ENCODE results near the gene POLRMT.

The POLRMT gene

GRCh38 chr19:662962-663681 lies 29.8 kb upstream of the POLRMT start, which contains the start of gene RNF126:
TSS of gene RNF126 (minus strand) at chr19:663214. CDS start at chr19:663121, 93 bp downstream.
- peak; percentile 95 for DNase-seq

- peak; percentile 79 for DNase-seq
These were observed 29.0 kb upstream of the POLRMT start for GRCh38 chr19:662207-662961.

GRCh38 chr19:661427-662196 lies 28.3 kb upstream of the POLRMT start:
- DNase-seq, result peak; percentile 79

- DNase-seq, result no peak
These were observed 27.6 kb upstream of the POLRMT start for GRCh38 chr19:660793-661426.

GRCh38 chr19:658916-659839 lies 25.8 kb upstream of the POLRMT start:
- DNase-seq, result peak; percentile 73

- no peak for DNase-seq
These were observed 24.9 kb upstream of the POLRMT start for GRCh38 chr19:658059-658839.

- DNase-seq, result no peak
These were observed 24.3 kb upstream of the POLRMT start for GRCh38 chr19:657611-658010.

- no peak for DNase-seq
These were observed 23.6 kb upstream of the POLRMT start for GRCh38 chr19:656751-657559.

GRCh38 chr19:655691-656090 lies 22.4 kb upstream of the POLRMT start:
- no peak for DNase-seq

GRCh38 chr19:653425-653824 lies 20.1 kb upstream of the POLRMT start:
- no peak for DNase-seq

GRCh38 chr19:652467-653389 lies 19.4 kb upstream of the POLRMT start:
- no peak for DNase-seq

- DNase-seq, result no peak
These were observed 18.7 kb upstream of the POLRMT start for GRCh38 chr19:651991-652390.

GRCh38 chr19:651114-651818 lies 17.9 kb upstream of the POLRMT start:
- DNase-seq, result no peak

- DNase-seq, result no peak
These were observed 16.8 kb upstream of the POLRMT start for GRCh38 chr19:650121-650520.

- DNase-seq, result no peak
These were observed 15.8 kb upstream of the POLRMT start for GRCh38 chr19:648904-649801.

GRCh38 chr19:648305-648704 lies 15.0 kb upstream of the POLRMT start:
- DNase-seq, result no peak

GRCh38 chr19:647566-648284 lies 14.4 kb upstream of the POLRMT start:
- DNase-seq, result no peak

Data from CD4-positive, alpha-beta T cell treated with Interleukin-21 for 1 hour (primary cell).